Fibroblast of villous mesenchyme (primary cell): ENCODE measurements around the gene CD59. TPM values are rescaled to one million over a fixed set of nuclear protein-coding genes. Genes with fewer than 3 reads are reported as not detected.

ENCODE experiments used
- DNase-seq: peaks from one replicate; pipeline ENCODE4 v3.0.0-alpha.2; 2010; ENCODE audit warnings: low read depth
- H3K4me3 ChIP-seq: 2 replicates; pipeline ENCODE4 v1.5.1; 2011; ENCODE audit warnings: low read depth, mild to moderate bottlenecking, low read length
- CTCF ChIP-seq: IDR thresholded peaks from 2 replicates; pipeline ENCODE4 v1.5.1; 2012; ENCODE audit warnings: low read depth, mild to moderate bottlenecking, low read length; ENCODE audit not compliant: insufficient read depth
- total RNA-seq: library from RNA; depleted of rRNA; stranded (reverse); fragments of >200 nt; gene quantifications from 2 replicates; pipeline ENCODE4 v1.2.3, GENCODE V29; 2012

The CD59 gene
- total RNA-seq, 1 donor = 279 TPM

GRCh38 chr11:33691066-33691864, 45.0 kb downstream of the CD59 start:
- no peak for DNase-seq
- no peak overlapping the region for H3K4me3 ChIP-seq
- no peak for TF ChIP-seq CTCF

DNA sequence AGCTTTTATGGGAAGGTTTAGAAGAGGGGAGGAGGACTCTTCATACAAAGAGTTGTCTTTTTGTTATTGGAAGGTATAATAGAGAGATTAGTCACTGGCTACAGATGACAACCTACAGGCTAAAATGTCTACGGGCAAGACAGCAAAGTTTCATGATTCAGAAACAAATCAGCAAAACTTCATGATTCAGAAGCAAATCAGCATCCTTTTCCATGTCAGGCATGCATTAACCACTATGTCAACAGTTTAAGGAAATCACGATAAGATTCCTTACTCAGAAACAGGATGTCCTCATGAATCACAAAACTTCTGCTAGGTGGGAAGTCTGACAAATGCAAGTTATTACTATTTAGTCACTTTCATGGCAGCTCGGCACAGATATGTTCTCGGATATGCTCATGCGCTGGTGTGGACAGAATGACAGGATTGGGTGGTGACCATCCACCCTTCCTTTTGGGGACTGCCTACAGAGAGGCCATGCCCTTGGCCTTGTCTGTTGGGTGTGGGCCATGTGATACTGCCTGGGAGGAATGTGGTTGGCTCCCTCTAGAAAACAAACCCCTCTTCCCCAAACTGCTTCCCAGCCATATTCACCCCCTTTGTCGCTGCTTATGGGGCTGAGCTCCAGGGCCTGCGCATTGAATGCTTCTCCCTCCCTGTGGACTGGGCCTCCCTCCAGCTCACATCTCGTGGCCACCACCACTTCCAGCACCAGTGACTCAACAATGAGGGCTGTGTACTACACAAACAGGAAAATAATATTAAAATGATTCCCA, 45.7 kb downstream of the CD59 start:
- TF ChIP-seq CTCF = no peak
- H3K4me3 ChIP-seq = no peak overlapping the region
- peak; percentile 93 for DNase-seq

DNA sequence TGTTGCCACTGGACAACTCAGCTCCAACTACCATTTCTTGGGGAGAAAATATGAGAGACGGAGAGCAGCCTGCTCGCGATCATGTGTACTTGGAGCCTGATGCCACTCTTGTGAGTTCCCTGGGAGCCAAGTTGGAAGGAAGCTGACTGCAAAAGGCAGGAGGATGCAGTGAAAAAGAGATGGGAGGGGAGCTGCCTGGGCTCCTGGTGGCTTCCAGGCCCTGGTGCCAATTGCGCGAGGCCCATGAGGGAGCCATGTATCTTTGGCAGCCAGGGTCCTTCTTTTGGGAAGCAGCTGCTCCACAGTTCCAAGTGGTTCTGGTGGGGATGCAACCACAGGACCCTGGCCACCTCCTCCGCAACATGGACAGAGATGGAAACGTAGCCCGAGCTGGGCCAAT, 46.7 kb downstream of the CD59 start:
- no peak for DNase-seq
- no peak overlapping the region for H3K4me3 ChIP-seq
- TF ChIP-seq CTCF = no peak

DNA sequence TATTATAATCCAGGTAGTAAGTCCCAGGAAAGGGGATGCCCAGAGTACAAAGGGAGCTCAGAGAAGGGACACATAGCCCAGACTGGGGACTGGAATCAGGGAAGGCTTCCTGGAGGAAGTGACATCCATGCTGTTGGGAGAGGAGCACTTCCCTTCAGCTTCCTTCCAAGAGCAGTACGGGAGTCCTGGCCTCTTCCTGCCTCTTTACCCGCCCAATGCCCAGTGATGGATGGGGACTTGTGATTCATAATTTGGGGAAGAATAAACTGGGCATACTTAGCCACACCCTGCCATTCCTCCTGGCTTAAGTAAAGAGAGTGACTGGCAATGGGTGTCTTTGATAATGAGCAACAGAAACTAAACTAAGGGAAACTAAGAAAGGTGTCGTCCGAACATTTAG, 47.1 kb downstream of the CD59 start:
- H3K4me3 ChIP-seq = no peak overlapping the region
- TF ChIP-seq CTCF = no peak
- DNase-seq = no peak

GRCh38 chr11:33687733-33688479, 48.3 kb downstream of the CD59 start:
- H3K4me3 ChIP-seq = no peak overlapping the region
- DNase-seq = peak; percentile 74
- TF ChIP-seq CTCF = peak; percentile 75

DNA sequence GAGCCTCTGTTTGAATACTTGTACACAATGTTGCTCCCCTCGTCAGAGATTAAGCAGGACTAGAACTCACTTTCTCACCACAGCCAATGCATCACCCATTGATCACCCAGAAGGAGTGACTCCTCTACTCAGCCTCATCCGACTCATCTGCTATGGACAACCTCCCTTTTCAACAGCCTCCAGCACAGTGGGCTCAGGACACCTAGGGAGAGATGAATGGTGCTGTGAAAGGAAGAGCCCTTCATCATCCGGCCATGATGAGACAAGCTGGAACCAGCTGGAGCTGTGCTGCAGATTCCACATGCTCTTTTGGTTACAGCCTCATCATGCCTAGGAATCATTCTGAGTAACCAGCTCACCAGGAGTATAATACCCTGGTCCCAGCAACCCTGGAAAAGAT, 51.1 kb downstream of the CD59 start:
- DNase-seq = no peak
- no peak for TF ChIP-seq CTCF
- H3K4me3 ChIP-seq = no peak overlapping the region
